Measurements from ENCODE around the gene CACYBP. TPM values are rescaled to one million over a fixed set of nuclear protein-coding genes. Genes with fewer than 3 reads are reported as not detected.
A peak's percentile ranks its signal among the peaks of the same experiment; 100 is the strongest.

The CACYBP gene
- total and polyA plus RNA-seq, 2 of the 8 experiments (the other 6 are each of a cell fraction or from before 2014, with no cell fraction given): 28.3 to 247 TPM

DNA sequence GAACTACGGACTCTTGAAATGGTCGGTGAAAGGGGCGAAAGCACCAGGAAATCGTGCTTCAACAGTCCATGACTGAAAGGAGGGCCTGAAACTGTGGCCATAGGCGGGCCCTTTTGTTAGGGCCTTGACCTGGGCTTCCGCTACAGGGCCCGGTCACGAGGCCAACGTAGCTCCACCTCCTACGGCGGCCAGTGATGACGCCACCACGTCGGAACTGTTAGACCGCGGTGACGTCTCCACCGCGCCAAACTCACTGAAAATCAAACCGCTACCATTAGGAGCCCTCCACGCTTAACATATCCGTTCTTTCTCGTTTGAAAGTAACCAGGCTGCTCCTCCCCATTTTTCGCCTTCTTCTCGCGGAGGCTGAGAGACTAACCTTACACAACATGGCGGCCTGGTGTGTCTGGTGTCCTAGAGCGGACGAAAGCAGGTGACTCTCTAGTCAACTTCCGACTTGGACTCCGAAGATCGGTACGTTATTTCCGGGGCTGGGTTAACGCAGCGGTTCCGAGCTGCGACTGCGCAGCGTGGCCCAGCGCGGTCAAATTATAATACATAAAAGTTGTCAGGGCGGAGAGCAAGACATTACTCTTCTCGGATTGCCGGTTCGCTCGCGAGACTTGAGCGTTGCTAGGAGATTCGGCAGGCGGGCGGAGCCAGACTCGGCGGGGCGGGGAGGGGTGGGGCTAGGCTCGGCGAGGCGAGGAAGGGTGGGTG is 371 bp upstream of the CACYBP start (continued):
- TF ChIP-seq JUND (IDR thresholded peaks at IDR 0.05; ENCODE audit: low read length) (0 out of 2 replicates have a peak, but pooled peaks have one; percentile 55), PHF8 (conservative IDR thresholded peaks at IDR 0.05; ENCODE audit: low read depth, low read length) (peak; percentile 98), NANOG (IDR thresholded peaks at IDR 0.05; ENCODE audit: insufficient read depth, low read depth, low read length, poor library complexity, severe bottlenecking) (no peak), TBP (IDR thresholded peaks at IDR 0.05; ENCODE audit: low read depth, low read length) (peak; percentile 88), POU5F1 (IDR thresholded peaks at IDR 0.05; ENCODE audit: low read depth, low read length) (no peak), SP1 (IDR thresholded peaks at IDR 0.05; ENCODE audit: low read depth, low read length) (no peak), POLR2AphosphoS5 (IDR thresholded peaks at IDR 0.05; ENCODE audit: low read depth, low read length) (peak; percentile 93), SAP30 (IDR thresholded peaks at IDR 0.05; ENCODE audit: insufficient read depth, insufficient replicate concordance, low read length) (no peak), SIX5 (IDR thresholded peaks at IDR 0.05; ENCODE audit: low read depth, low read length) (no peak), CBX8 (IDR thresholded peaks at IDR 0.05; ENCODE audit: borderline replicate concordance, low read depth, low read length) (no peak), HDAC2 (IDR thresholded peaks at IDR 0.05; ENCODE audit: borderline replicate concordance in 1 of 2, low read depth in 2 of 2, low read length in 2 of 2) (0 out of 4 replicates have a peak, but pooled peaks of 1 of the 2 experiments have one; percentile 14), KDM5A (IDR thresholded peaks at IDR 0.05; ENCODE audit: low read length) (0 out of 2 replicates have a peak, but pooled peaks have one; percentile 53), SUZ12 (IDR thresholded peaks at IDR 0.05; ENCODE audit: low read length) (no peak), SP2 (IDR thresholded peaks at IDR 0.05; ENCODE audit: low read length) (peak; percentile 97), MAFK (IDR thresholded peaks at IDR 0.05; ENCODE audit: low read depth, low read length) (no peak), CTBP2 (IDR thresholded peaks at IDR 0.05; ENCODE audit: borderline replicate concordance, insufficient read depth, insufficient read length, low read length) (no peak), CTCF (IDR thresholded peaks at IDR 0.05; ENCODE audit: control extremely low read depth in 1 of 3, insufficient read depth in 1 of 3, low read depth in 1 of 3, low read length in 3 of 3) (no peak; a peak in 1 of 4 replicates), HDAC6 (IDR thresholded peaks at IDR 0.05; ENCODE audit: low read depth, low read length) (no peak), ZNF274 (IDR thresholded peaks at IDR 0.05; ENCODE audit: borderline replicate concordance, extremely low read depth, low read length) (no peak)
- TF ChIP-seq, protein P1, sequence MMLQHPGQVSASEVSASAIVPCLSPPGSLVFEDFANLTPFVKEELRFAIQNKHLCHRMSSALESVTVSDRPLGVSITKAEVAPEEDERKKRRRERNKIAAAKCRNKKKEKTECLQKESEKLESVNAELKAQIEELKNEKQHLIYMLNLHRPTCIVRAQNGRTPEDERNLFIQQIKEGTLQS (IDR thresholded peaks at IDR 0.05; ENCODE audit: insufficient read depth, low read depth, low read length): peak; percentile 81
